SU-DHL-6 (cell line): ENCODE data around the gene HECTD4.

Experiments used
- H2AFZ ChIP-seq: fragments of 200-600 bp; sonication (generic); 2 replicates; pipeline ENCODE4 v1.6.1; 2014; ENCODE audit warnings: low read depth, mild to moderate bottlenecking, moderate library complexity, mixed read lengths, antibody characterized with exemption, low read length; ENCODE audit not compliant: severe bottlenecking
- H3F3A ChIP-seq: fragments of 200-600 bp; shearing (Covaris generic); 2 replicates; pipeline ENCODE4 v1.6.0; 2016; ENCODE audit warnings: antibody characterized with exemption, mild to moderate bottlenecking; ENCODE audit not compliant: insufficient read depth
- H3K27ac ChIP-seq: fragments of 200-600 bp; sonication (generic); 2 replicates; pipeline ENCODE4 v1.5.1; 2016; ENCODE audit warnings: low read depth, mild to moderate bottlenecking, low read length, moderate library complexity, mixed read lengths
- H3K27me3 ChIP-seq: fragments of 200-600 bp; sonication (generic), shearing (Covaris generic); 2 replicates; pipeline ENCODE4 v1.6.0; 2014; ENCODE audit warnings: mild to moderate bottlenecking, low read length
- H3K36me3 ChIP-seq: fragments of 200-600 bp; sonication (generic); 2 replicates; pipeline ENCODE4 v1.6.1; 2014; ENCODE audit warnings: mild to moderate bottlenecking, low read length, mixed read lengths
- H3K4me2 ChIP-seq: fragments of 300-600, 200-600 bp; shearing (Covaris generic), sonication (generic); 2 replicates; pipeline ENCODE4 v1.6.0; 2014; ENCODE audit warnings: low read length, low read depth, mild to moderate bottlenecking; ENCODE audit not compliant: poor library complexity, severe bottlenecking
- H3K4me3 ChIP-seq: fragments of 200-600 bp; sonication (generic); 2 replicates; pipeline ENCODE4 v1.5.1; 2014; ENCODE audit warnings: antibody characterized with exemption, low read length, mild to moderate bottlenecking, mixed read lengths; ENCODE audit not compliant: insufficient read depth, poor library complexity, severe bottlenecking
- H3K79me2 ChIP-seq: fragments of 200-600 bp; sonication (generic); 2 replicates; pipeline ENCODE4 v1.6.1; 2014; ENCODE audit warnings: mild to moderate bottlenecking, low read length, moderate library complexity; ENCODE audit not compliant: insufficient read depth
- H3K9ac ChIP-seq: fragments of 200-600 bp; sonication (generic); 2 replicates; pipeline ENCODE4 v1.7.0; 2014; ENCODE audit warnings: mild to moderate bottlenecking, low read length
- H3K9me2 ChIP-seq: fragments of 200-600 bp; sonication (generic); replicated peaks from 2 replicates; pipeline ENCODE4 v1.6.1; 2014; ENCODE audit warnings: low read length; ENCODE audit not compliant: insufficient read depth
- H3K9me3 ChIP-seq: fragments of 200-600 bp; sonication (generic); 2 replicates; pipeline ENCODE4 v1.6.1; 2014; ENCODE audit warnings: low read length, mixed read lengths; ENCODE audit not compliant: insufficient read depth
- H4K20me1 ChIP-seq: fragments of 200-600 bp; sonication (generic); 2 replicates; pipeline ENCODE4 v1.6.1; 2014; ENCODE audit warnings: low read depth, mild to moderate bottlenecking, antibody characterized with exemption, low read length, moderate library complexity, mixed read lengths
- EZH2phosphoT487 ChIP-seq: fragments of 200-600 bp; sonication (generic), shearing (Covaris generic); conservative IDR thresholded peaks from 2 replicates; pipeline ENCODE4 v1.6.1; 2018; ENCODE audit warnings: mild to moderate bottlenecking, antibody characterized with exemption, low read length, moderate library complexity, mixed read lengths
- TF ChIP-seq, protein P1 (sequence below): fragments of 200-600 bp; sonication (generic); IDR thresholded peaks from one replicate; pipeline ENCODE4 v1.5.1; 2017; ENCODE audit warnings: antibody characterized with exemption, mild to moderate bottlenecking, low read length, moderate library complexity; ENCODE audit not compliant: insufficient read depth, poor library complexity, severe bottlenecking

The HECTD4 gene

GRCh38 chr12:112425582-112426382, 43.6 kb upstream of the HECTD4 start:
- Histone ChIP-seq H4K20me1 (peaks cover 8% of the 10 kb centered on the region), H3K36me3 (no peaks in the 10 kb centered on the region), H3K79me2 (peaks cover 92% of the 10 kb centered on the region), H3K27me3 (no peaks in the 10 kb centered on the region), H3K9ac (no peak overlapping the region), H3K4me3 (no peak overlapping the region), H3K4me2 (no peak overlapping the region), H3K27ac (no peak overlapping the region), H3K9me3 (no peaks in the 10 kb centered on the region), H2AFZ (no peak overlapping the region), H3F3A (no peaks in the 10 kb centered on the region; the same call in 1 of the 2 replicates), H3K9me2 (no peaks in the 10 kb centered on the region)
- TF ChIP-seq, protein P1, sequence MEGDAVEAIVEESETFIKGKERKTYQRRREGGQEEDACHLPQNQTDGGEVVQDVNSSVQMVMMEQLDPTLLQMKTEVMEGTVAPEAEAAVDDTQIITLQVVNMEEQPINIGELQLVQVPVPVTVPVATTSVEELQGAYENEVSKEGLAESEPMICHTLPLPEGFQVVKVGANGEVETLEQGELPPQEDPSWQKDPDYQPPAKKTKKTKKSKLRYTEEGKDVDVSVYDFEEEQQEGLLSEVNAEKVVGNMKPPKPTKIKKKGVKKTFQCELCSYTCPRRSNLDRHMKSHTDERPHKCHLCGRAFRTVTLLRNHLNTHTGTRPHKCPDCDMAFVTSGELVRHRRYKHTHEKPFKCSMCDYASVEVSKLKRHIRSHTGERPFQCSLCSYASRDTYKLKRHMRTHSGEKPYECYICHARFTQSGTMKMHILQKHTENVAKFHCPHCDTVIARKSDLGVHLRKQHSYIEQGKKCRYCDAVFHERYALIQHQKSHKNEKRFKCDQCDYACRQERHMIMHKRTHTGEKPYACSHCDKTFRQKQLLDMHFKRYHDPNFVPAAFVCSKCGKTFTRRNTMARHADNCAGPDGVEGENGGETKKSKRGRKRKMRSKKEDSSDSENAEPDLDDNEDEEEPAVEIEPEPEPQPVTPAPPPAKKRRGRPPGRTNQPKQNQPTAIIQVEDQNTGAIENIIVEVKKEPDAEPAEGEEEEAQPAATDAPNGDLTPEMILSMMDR, result no peak
- TF ChIP-seq EZH2phosphoT487, result no peak

- Histone ChIP-seq H3K9me3 (no peaks in the 10 kb centered on the region), H4K20me1 (peaks cover 9% of the 10 kb centered on the region), H3F3A (no peaks in the 10 kb centered on the region; the same call in 1 of the 2 replicates), H3K9me2 (no peaks in the 10 kb centered on the region), H3K27me3 (no peaks in the 10 kb centered on the region), H3K4me2 (no peak overlapping the region), H3K79me2 (peaks cover 92% of the 10 kb centered on the region), H3K4me3 (no peak overlapping the region), H3K27ac (no peak overlapping the region), H3K36me3 (no peaks in the 10 kb centered on the region), H2AFZ (no peak overlapping the region), H3K9ac (no peak overlapping the region)
- TF ChIP-seq EZH2phosphoT487, result no peak
- TF ChIP-seq, protein P1, result no peak
These were observed 41.9 kb upstream of the HECTD4 start for GRCh38 chr12:112424126-112424525.

GRCh38 chr12:112422531-112422930, 40.3 kb upstream of the HECTD4 start:
- H3K9ac ChIP-seq, result no peak overlapping the region
- H3K27ac ChIP-seq, result no peak overlapping the region
- H3F3A ChIP-seq, result no peaks in the 10 kb centered on the region; the same call in 1 of the 2 replicates
- H4K20me1 ChIP-seq, result peaks cover 9% of the 10 kb centered on the region
- no peak overlapping the region for H3K4me2 ChIP-seq
- no peaks in the 10 kb centered on the region for H3K27me3 ChIP-seq
- no peaks in the 10 kb centered on the region for H3K36me3 ChIP-seq
- H3K79me2 ChIP-seq, result peaks cover 83% of the 10 kb centered on the region
- H3K9me2 ChIP-seq, result no peaks in the 10 kb centered on the region
- no peak overlapping the region for H2AFZ ChIP-seq
- TF ChIP-seq, protein P1, result no peak
- TF ChIP-seq EZH2phosphoT487, result no peak
- no peak overlapping the region for H3K4me3 ChIP-seq
- H3K9me3 ChIP-seq, result no peaks in the 10 kb centered on the region
